Measurements from ENCODE around the gene WNT6. TPM values are rescaled to one million over a fixed set of nuclear protein-coding genes. Genes with fewer than 3 reads are reported as not detected.

The WNT6 gene
- total and polyA plus RNA-seq, 2 experiments from 2014 or later: 0.49 TPM; not detected in 1

GRCh38 chr2:218871345-218872302, 12.0 kb downstream of the WNT6 start:
- DNase-seq (ENCODE audit: low read depth in 1 of 2, low spot score in 1 of 2): no peak
- Histone ChIP-seq H3K4me3 (peak overlapping the region; percentile 7), H3K9me3 (ENCODE audit: low read depth) (no peaks in the 10 kb centered on the region), H3K4me1 (ENCODE audit: low read depth) (no peaks in the 10 kb centered on the region), H3K36me3 (no peaks in the 10 kb centered on the region), H3K27ac (no peak overlapping the region), H3K27me3 (peaks cover 100% of the 10 kb centered on the region)
- TF ChIP-seq, protein P1, sequence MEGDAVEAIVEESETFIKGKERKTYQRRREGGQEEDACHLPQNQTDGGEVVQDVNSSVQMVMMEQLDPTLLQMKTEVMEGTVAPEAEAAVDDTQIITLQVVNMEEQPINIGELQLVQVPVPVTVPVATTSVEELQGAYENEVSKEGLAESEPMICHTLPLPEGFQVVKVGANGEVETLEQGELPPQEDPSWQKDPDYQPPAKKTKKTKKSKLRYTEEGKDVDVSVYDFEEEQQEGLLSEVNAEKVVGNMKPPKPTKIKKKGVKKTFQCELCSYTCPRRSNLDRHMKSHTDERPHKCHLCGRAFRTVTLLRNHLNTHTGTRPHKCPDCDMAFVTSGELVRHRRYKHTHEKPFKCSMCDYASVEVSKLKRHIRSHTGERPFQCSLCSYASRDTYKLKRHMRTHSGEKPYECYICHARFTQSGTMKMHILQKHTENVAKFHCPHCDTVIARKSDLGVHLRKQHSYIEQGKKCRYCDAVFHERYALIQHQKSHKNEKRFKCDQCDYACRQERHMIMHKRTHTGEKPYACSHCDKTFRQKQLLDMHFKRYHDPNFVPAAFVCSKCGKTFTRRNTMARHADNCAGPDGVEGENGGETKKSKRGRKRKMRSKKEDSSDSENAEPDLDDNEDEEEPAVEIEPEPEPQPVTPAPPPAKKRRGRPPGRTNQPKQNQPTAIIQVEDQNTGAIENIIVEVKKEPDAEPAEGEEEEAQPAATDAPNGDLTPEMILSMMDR (IDR thresholded peaks at IDR 0.05; ENCODE audit: low read depth, low read length): no peak

- DNase-seq (ENCODE audit: low read depth in 1 of 2, low spot score in 1 of 2): no peak
- H3K36me3 ChIP-seq: no peaks in the 10 kb centered on the region
- H3K9me3 ChIP-seq (ENCODE audit: low read depth): no peaks in the 10 kb centered on the region
- TF ChIP-seq, protein P1 (IDR thresholded peaks at IDR 0.05; ENCODE audit: low read depth, low read length): no peak
- H3K4me1 ChIP-seq (ENCODE audit: low read depth): no peaks in the 10 kb centered on the region
- no peak overlapping the region for H3K27ac ChIP-seq
- no peak overlapping the region for H3K4me3 ChIP-seq
- H3K27me3 ChIP-seq: peaks cover 100% of the 10 kb centered on the region
Measured at GRCh38 chr2:218872645-218873358, 13.2 kb downstream of the WNT6 start.

GRCh38 chr2:218873359-218874194, 14.0 kb downstream of the WNT6 start:
- TF ChIP-seq, protein P1 (IDR thresholded peaks at IDR 0.05; ENCODE audit: low read depth, low read length): no peak
- Histone ChIP-seq H3K4me1 (ENCODE audit: low read depth) (no peaks in the 10 kb centered on the region), H3K4me3 (no peak overlapping the region), H3K9me3 (ENCODE audit: low read depth) (no peaks in the 10 kb centered on the region), H3K36me3 (no peaks in the 10 kb centered on the region), H3K27ac (no peak overlapping the region), H3K27me3 (peaks cover 100% of the 10 kb centered on the region)
- peak in 1 of 2 donors; percentile 48 for DNase-seq (ENCODE audit: low read depth in 1 of 2, low spot score in 1 of 2)

- TF ChIP-seq, protein P1 (IDR thresholded peaks at IDR 0.05; ENCODE audit: low read depth, low read length): no peak
- Histone ChIP-seq H3K27ac (no peak overlapping the region), H3K9me3 (ENCODE audit: low read depth) (no peaks in the 10 kb centered on the region), H3K4me3 (no peak overlapping the region), H3K27me3 (peaks cover 100% of the 10 kb centered on the region), H3K36me3 (no peaks in the 10 kb centered on the region), H3K4me1 (ENCODE audit: low read depth) (peaks cover 4% of the 10 kb centered on the region)
- DNase-seq (ENCODE audit: low read depth in 1 of 2, low spot score in 1 of 2): no peak
Measured at GRCh38 chr2:218875692-218876246, 16.2 kb downstream of the WNT6 start.
